Activated CD4-positive, alpha-beta memory T cell treated with anti-CD3 and anti-CD28 coated beads, Interleukin-2, amount 10 ng/mL, durations not matched to agents 7 days and 5 days (primary cell): ENCODE data around the gene TWIST2. TPM values are rescaled to one million over a fixed set of nuclear protein-coding genes. Genes with fewer than 3 reads are reported as not detected.

Experiments used
- CTCF ChIA-PET: fragments of 350-600 bp; sonication (Branson Sonifier 250); formaldehyde crosslinking; loops from one replicate; lab custom pipeline; 2021; ENCODE audit warnings: antibody characterized with exemption, inconsistent platforms; lab: Charles Lee
- POLR2A ChIA-PET: fragments of 350-600 bp; sonication (Branson Sonifier 250); formaldehyde crosslinking; loops from one replicate; lab custom pipeline; 2021; ENCODE audit warnings: antibody characterized with exemption; lab: Charles Lee
- DNase-seq: peaks from one replicate; pipeline ENCODE4 v3.0.0-alpha.2; 2020
- H3K27ac Mint-ChIP-seq: one replicate; pipeline ENCODE4 v1.8.0; 2021; ENCODE audit warnings: mild to moderate bottlenecking, mixed read lengths
- H3K27me3 Mint-ChIP-seq: one replicate; pipeline ENCODE4 v1.8.0; 2021; ENCODE audit warnings: mixed read lengths
- H3K36me3 Mint-ChIP-seq: one replicate; pipeline ENCODE4 v1.8.0; 2021; ENCODE audit warnings: low read depth, mixed read lengths
- H3K4me1 Mint-ChIP-seq: one replicate; pipeline ENCODE4 v1.8.0; 2021; ENCODE audit warnings: mixed read lengths
- H3K4me3 Mint-ChIP-seq: one replicate; pipeline ENCODE4 v1.8.0; 2021; ENCODE audit warnings: mild to moderate bottlenecking, mixed read lengths
- H3K9me3 Mint-ChIP-seq: one replicate; pipeline ENCODE4 v1.8.0; 2021; ENCODE audit warnings: mixed read lengths
- total RNA-seq, 2 experiments: library from RNA; stranded (reverse); gene quantifications; one replicate each; pipeline ENCODE4 v1.2.3, GENCODE V29; 2021

Gene TWIST2
- total RNA-seq, 2 experiments from 2014 or later: not detected

GRCh38 chr2:238865015-238865719 lies 17.3 kb downstream of the TWIST2 start:
- Mint-ChIP-seq H3K4me1 (peaks cover 2% of the 10 kb centered on the region), H3K9me3 (peaks cover 2% of the 10 kb centered on the region), H3K36me3 (peaks cover 2% of the 10 kb centered on the region), H3K27ac (no peak overlapping the region), H3K27me3 (peaks cover 6% of the 10 kb centered on the region), H3K4me3 (no peak overlapping the region)
- peak; percentile 9 for DNase-seq
- ChIA-PET CTCF (no interaction called here), POLR2A (no interaction called here)

GRCh38 chr2:238865744-238866355 lies 18.0 kb downstream of the TWIST2 start:
- H3K27me3 Mint-ChIP-seq: peaks cover 6% of the 10 kb centered on the region
- H3K4me1 Mint-ChIP-seq: peaks cover 2% of the 10 kb centered on the region
- H3K4me3 Mint-ChIP-seq: no peak overlapping the region
- POLR2A ChIA-PET: no interaction called here
- H3K36me3 Mint-ChIP-seq: peaks cover 2% of the 10 kb centered on the region
- CTCF ChIA-PET: no interaction called here
- no peak overlapping the region for H3K27ac Mint-ChIP-seq
- peaks cover 2% of the 10 kb centered on the region for H3K9me3 Mint-ChIP-seq
- DNase-seq: peak; percentile 15

GRCh38 chr2:238866656-238867277 lies 18.9 kb downstream of the TWIST2 start:
- DNase-seq: no peak
- Mint-ChIP-seq H3K36me3 (peaks cover 2% of the 10 kb centered on the region), H3K27me3 (peaks cover 6% of the 10 kb centered on the region), H3K9me3 (peaks cover 4% of the 10 kb centered on the region), H3K27ac (no peak overlapping the region), H3K4me1 (peaks cover 2% of the 10 kb centered on the region), H3K4me3 (no peak overlapping the region)
- CTCF ChIA-PET: no interaction called here
- POLR2A ChIA-PET: no interaction called here

GRCh38 chr2:238868067-238868524 lies 20.2 kb downstream of the TWIST2 start:
- no peak for DNase-seq

GRCh38 chr2:238868616-238869292 lies 20.9 kb downstream of the TWIST2 start:
- no peak for DNase-seq
- peaks cover 2% of the 10 kb centered on the region for H3K4me1 Mint-ChIP-seq
- H3K36me3 Mint-ChIP-seq: peaks cover 2% of the 10 kb centered on the region
- H3K27ac Mint-ChIP-seq: no peak overlapping the region
- ChIA-PET CTCF (no interaction called here), POLR2A (no interaction called here)
- H3K9me3 Mint-ChIP-seq: peaks cover 5% of the 10 kb centered on the region
- H3K27me3 Mint-ChIP-seq: peaks cover 4% of the 10 kb centered on the region
- H3K4me3 Mint-ChIP-seq: no peak overlapping the region

More at GRCh38 chr2:238868067-238868524, 20.2 kb downstream of the TWIST2 start:
- H3K27ac Mint-ChIP-seq: no peak overlapping the region
- POLR2A ChIA-PET: no interaction called here
- peaks cover 4% of the 10 kb centered on the region for H3K27me3 Mint-ChIP-seq
- H3K9me3 Mint-ChIP-seq: peaks cover 5% of the 10 kb centered on the region
- CTCF ChIA-PET: no interaction called here
- H3K4me1 Mint-ChIP-seq: peaks cover 2% of the 10 kb centered on the region
- no peak overlapping the region for H3K4me3 Mint-ChIP-seq
- H3K36me3 Mint-ChIP-seq: peaks cover 2% of the 10 kb centered on the region

GRCh38 chr2:238869293-238870124 lies 21.6 kb downstream of the TWIST2 start:
- CTCF ChIA-PET: no interaction called here
- POLR2A ChIA-PET: no interaction called here

GRCh38 chr2:238870261-238870660 lies 22.4 kb downstream of the TWIST2 start:
- peaks cover 2% of the 10 kb centered on the region for H3K4me1 Mint-ChIP-seq
- peaks cover 4% of the 10 kb centered on the region for H3K27me3 Mint-ChIP-seq
- POLR2A ChIA-PET: no interaction called here
- H3K27ac Mint-ChIP-seq: no peak overlapping the region
- no peak overlapping the region for H3K4me3 Mint-ChIP-seq
- no peak for DNase-seq
- H3K36me3 Mint-ChIP-seq: peaks cover 2% of the 10 kb centered on the region
- peaks cover 5% of the 10 kb centered on the region for H3K9me3 Mint-ChIP-seq
- CTCF ChIA-PET: no interaction called here

More at GRCh38 chr2:238869293-238870124, 21.6 kb downstream of the TWIST2 start:
- Mint-ChIP-seq H3K4me1 (peaks cover 2% of the 10 kb centered on the region), H3K4me3 (no peak overlapping the region), H3K9me3 (peaks cover 5% of the 10 kb centered on the region), H3K27ac (peak overlapping the region; percentile 40), H3K36me3 (peaks cover 2% of the 10 kb centered on the region), H3K27me3 (peaks cover 4% of the 10 kb centered on the region)
- DNase-seq: no peak

- Mint-ChIP-seq H3K36me3 (peaks cover 2% of the 10 kb centered on the region), H3K4me3 (no peak overlapping the region), H3K9me3 (peaks cover 5% of the 10 kb centered on the region), H3K4me1 (peaks cover 2% of the 10 kb centered on the region), H3K27ac (no peak overlapping the region), H3K27me3 (peaks cover 4% of the 10 kb centered on the region)
- DNase-seq: no peak
- ChIA-PET CTCF (no interaction called here), POLR2A (no interaction called here)
Observed at GRCh38 chr2:238872026-238872425, 24.1 kb downstream of the TWIST2 start.

GRCh38 chr2:238872628-238873380 lies 24.9 kb downstream of the TWIST2 start:
- Mint-ChIP-seq H3K9me3 (peaks cover 5% of the 10 kb centered on the region), H3K36me3 (peaks cover 2% of the 10 kb centered on the region), H3K27me3 (no peaks in the 10 kb centered on the region), H3K4me1 (peaks cover 2% of the 10 kb centered on the region), H3K4me3 (no peak overlapping the region), H3K27ac (no peak overlapping the region)
- ChIA-PET POLR2A (no interaction called here), CTCF (no interaction called here)
- no peak for DNase-seq

- Mint-ChIP-seq H3K27me3 (no peaks in the 10 kb centered on the region), H3K27ac (no peak overlapping the region), H3K9me3 (peaks cover 5% of the 10 kb centered on the region), H3K4me1 (peaks cover 2% of the 10 kb centered on the region), H3K36me3 (peaks cover 2% of the 10 kb centered on the region), H3K4me3 (no peak overlapping the region)
- POLR2A ChIA-PET: no interaction called here
- CTCF ChIA-PET: no interaction called here
- DNase-seq: no peak
Observed at GRCh38 chr2:238873381-238873801, 25.5 kb downstream of the TWIST2 start.

GRCh38 chr2:238873841-238874240 lies 26.0 kb downstream of the TWIST2 start:
- Mint-ChIP-seq H3K9me3 (peaks cover 5% of the 10 kb centered on the region), H3K36me3 (peaks cover 2% of the 10 kb centered on the region), H3K27ac (no peak overlapping the region), H3K27me3 (no peaks in the 10 kb centered on the region), H3K4me3 (no peak overlapping the region), H3K4me1 (peaks cover 2% of the 10 kb centered on the region)
- POLR2A ChIA-PET: no interaction called here
- CTCF ChIA-PET: no interaction called here
- DNase-seq: no peak
